ENCODE measurements around the gene TGFBR3L. TPM values are rescaled to one million over a fixed set of nuclear protein-coding genes. Genes with fewer than 3 reads are reported as not detected.

TGFBR3L gene
- total and polyA plus RNA-seq, 12 donors: 0.23 to 7.0 (median 1.2) TPM; not detected in 3

- no peak for DNase-seq
- H3K36me3 ChIP-seq (replicated peaks in 1 of 2): peaks cover 0 to 73% of the 10 kb centered on the region in 2 donors
These were observed 53.6 kb downstream of the TGFBR3L start for GRCh38 chr19:7968008-7968795.

More at GRCh38 chr19:7968008-7968795, 53.6 kb downstream of the TGFBR3L start:
- H3K27ac ChIP-seq: no peak overlapping the region
- H3K4me3 ChIP-seq: no peak overlapping the region
- TF ChIP-seq CTCF (IDR thresholded peaks at IDR 0.05) (no peak), POLR2A (IDR thresholded peaks at IDR 0.05) (no peak)
- no peaks in the 10 kb centered on the region for H3K27me3 ChIP-seq
- WGBS, 4 donors: 89 to 98% (median 92%) methylated on average over 8 to 15 of the region's 15 CpGs
- H3K9me3 ChIP-seq (replicated peaks in 1 of 3): no peaks in the 10 kb centered on the region
- intact Hi-C loops (cut with DNase I): no loop called here
- no peaks in the 10 kb centered on the region for H3K4me1 ChIP-seq (replicated peaks in 1 of 2)

Other genes with a start within 250 kb of the TGFBR3L start
- gene RETN, start 245.8 kb upstream of the TGFBR3L start, total RNA-seq: 1 to 10 TPM in 1 of 9 donors, under 1 TPM in 4, not detected in 4; 0.54 to 3.9 (median 0.74) TPM
- gene RETN, start 245.8 kb upstream of the TGFBR3L start, polyA plus RNA-seq: 10 to 100 TPM in 2 of 3 donors, not detected in 1; 15.2 to 42.9 TPM
- 1 to 10 TPM in 1 of 9 donors, under 1 TPM in 6, not detected in 2; 0.26 to 1.9 (median 0.56) TPM for gene MCEMP1, start 237.7 kb upstream of the TGFBR3L start, total RNA-seq
- 1 to 10 TPM in 1 of 3 donors, under 1 TPM in 2; 0.47 to 1.4 (median 0.48) TPM for gene MCEMP1, start 237.7 kb upstream of the TGFBR3L start, polyA plus RNA-seq
- 100 to 1,000 TPM in 8 of 9 donors, 10 to 100 TPM in 1; 85.3 to 227 (median 145) TPM for gene TRAPPC5, start 234.0 kb upstream of the TGFBR3L start, total RNA-seq
- 100 to 1,000 TPM in 2 of 3 donors, 1 to 10 TPM in 1; 5.6 to 502 (median 471) TPM for gene TRAPPC5, start 234.0 kb upstream of the TGFBR3L start, polyA plus RNA-seq
- under 1 TPM in 5 of 9 donors, not detected in 4; 0.28 to 0.61 (median 0.42) TPM for gene FCER2, start 212.7 kb upstream of the TGFBR3L start, total RNA-seq
- gene FCER2, start 212.7 kb upstream of the TGFBR3L start, polyA plus RNA-seq: 1 to 10 TPM in 1 of 3 donors, under 1 TPM in 1, not detected in 1; 0.54 to 2.6 TPM
- 1 to 10 TPM in 1 of 9 donors, under 1 TPM in 4, not detected in 4; 0.54 to 1.5 (median 0.83) TPM for gene CLEC4G, start 182.7 kb upstream of the TGFBR3L start, total RNA-seq
- gene CLEC4G, start 182.7 kb upstream of the TGFBR3L start, polyA plus RNA-seq: 1 to 10 TPM in 2 of 3 donors, under 1 TPM in 1; 0.26 to 2.2 (median 1.8) TPM
- gene CD209, start 167.3 kb upstream of the TGFBR3L start, total RNA-seq: 10 to 100 TPM in 8 of 9 donors, under 1 TPM in 1; 0.67 to 50.6 (median 17.1) TPM
- gene CD209, start 167.3 kb upstream of the TGFBR3L start, polyA plus RNA-seq: 1 to 10 TPM; 3.0 to 9.8 (median 3.1) TPM
- gene CLEC4M, start 151.6 kb upstream of the TGFBR3L start, total RNA-seq: 10 to 100 TPM in 1 of 9 donors, 1 to 10 TPM in 3, under 1 TPM in 4, not detected in 1; 0.37 to 91.6 (median 2.6) TPM
- 1 to 10 TPM in 1 of 3 donors, under 1 TPM in 2; 0.67 to 3.9 (median 0.88) TPM for gene CLEC4M, start 151.6 kb upstream of the TGFBR3L start, polyA plus RNA-seq
- gene EVI5L, start 84.6 kb upstream of the TGFBR3L start, total RNA-seq: 10 to 100 TPM in 8 of 9 donors, 1 to 10 TPM in 1; 8.8 to 22.2 (median 20.6) TPM
- gene EVI5L, start 84.6 kb upstream of the TGFBR3L start, polyA plus RNA-seq: 10 to 100 TPM in 2 of 3 donors, 1 to 10 TPM in 1; 9.5 to 20.8 (median 14.9) TPM
- gene PRR36, start 40.4 kb upstream of the TGFBR3L start, total RNA-seq: 1 to 10 TPM in 4 of 9 donors, under 1 TPM in 4, not detected in 1; 0.22 to 5.2 (median 1.0) TPM
- gene PRR36, start 40.4 kb upstream of the TGFBR3L start, polyA plus RNA-seq: 1 to 10 TPM in 2 of 3 donors, under 1 TPM in 1; 0.51 to 4.6 (median 1.5) TPM
- 10 to 100 TPM in 7 of 9 donors, 1 to 10 TPM in 1, under 1 TPM in 1; 0.67 to 22.9 (median 11.8) TPM for gene LRRC8E, start 26.3 kb upstream of the TGFBR3L start, total RNA-seq
- gene LRRC8E, start 26.3 kb upstream of the TGFBR3L start, polyA plus RNA-seq: 10 to 100 TPM in 1 of 3 donors, 1 to 10 TPM in 2; 2.4 to 11.4 (median 3.1) TPM
- gene MAP2K7, start 11.0 kb upstream of the TGFBR3L start, total RNA-seq: 10 to 100 TPM in 6 of 9 donors, 1 to 10 TPM in 3; 6.8 to 41.2 (median 19.4) TPM
- gene MAP2K7, start 11.0 kb upstream of the TGFBR3L start, polyA plus RNA-seq: 100 to 1,000 TPM in 1 of 3 donors, 10 to 100 TPM in 1, 1 to 10 TPM in 1; 7.5 to 110 (median 21.7) TPM
- 10 to 100 TPM; 12.7 to 38.2 (median 22.1) TPM for gene SNAPC2, start 5.5 kb downstream of the TGFBR3L start, total RNA-seq
- 10 to 100 TPM in 2 of 3 donors, 1 to 10 TPM in 1; 8.2 to 20.7 (median 16.0) TPM for gene SNAPC2, start 5.5 kb downstream of the TGFBR3L start, polyA plus RNA-seq
- gene CTXN1, start 11.3 kb downstream of the TGFBR3L start, total RNA-seq: 10 to 100 TPM in 5 of 9 donors, 1 to 10 TPM in 4; 1.3 to 17.9 (median 10.6) TPM
- 10 to 100 TPM in 2 of 3 donors, not detected in 1; 10.4 to 12.2 TPM for gene CTXN1, start 11.3 kb downstream of the TGFBR3L start, polyA plus RNA-seq
- gene TIMM44, start 28.8 kb downstream of the TGFBR3L start, total RNA-seq: 10 to 100 TPM; 48.1 to 88.2 (median 58.9) TPM
- gene TIMM44, start 28.8 kb downstream of the TGFBR3L start, polyA plus RNA-seq: 100 to 1,000 TPM in 2 of 3 donors, 10 to 100 TPM in 1; 58.3 to 218 (median 183) TPM
- gene ELAVL1, start 90.8 kb downstream of the TGFBR3L start, total RNA-seq: 10 to 100 TPM; 16.8 to 78.9 (median 67.0) TPM
- gene ELAVL1, start 90.8 kb downstream of the TGFBR3L start, polyA plus RNA-seq: 10 to 100 TPM; 12.8 to 53.5 (median 15.9) TPM
- under 1 TPM in 2 of 9 donors, not detected in 7; 0.11 to 0.78 TPM for gene CCL25, start 137.9 kb downstream of the TGFBR3L start, total RNA-seq
- gene CCL25, start 137.9 kb downstream of the TGFBR3L start, polyA plus RNA-seq: not detected
- under 1 TPM in 2 of 9 donors, not detected in 7; 0.04 to 0.28 TPM for gene FBN3, start 234.8 kb downstream of the TGFBR3L start, total RNA-seq
- gene FBN3, start 234.8 kb downstream of the TGFBR3L start, polyA plus RNA-seq: under 1 TPM in 2 of 3 donors, not detected in 1; 0.03 to 0.64 TPM